HEK293 (cell line): ENCODE results near the gene NAV2.

Experiments used
- CTCF ChIA-PET: fragments of 350-600 bp; formaldehyde crosslinking; extraction: SDS; loops from one replicate; lab custom pipeline; 2021; ENCODE audit warnings: antibody characterized with exemption; lab: Yijun Ruan, JAX
- POLR2A ChIA-PET: fragments of 300-600 bp; formaldehyde crosslinking; extraction: SDS; loops from one replicate; lab custom pipeline; 2020; ENCODE audit warnings: antibody characterized with exemption, inconsistent platforms; lab: Yijun Ruan, JAX
- H3K27ac ChIP-seq: fragments of 200-500 bp; sonication (Bioruptor generic); 2 replicates; pipeline ENCODE4 v1.5.1; 2014; ENCODE audit warnings: low read depth, low read length, control low read depth, inconsistent platforms; ENCODE audit errors: extremely low read depth
- H3K36me3 ChIP-seq, 2 experiments: fragments of 200-500 bp in 1 of 2; sonication (Bioruptor generic) in 1 of 2; 1 replicate in 1 of 2; 2 replicates in 1 of 2; pipeline ENCODE4 v1.5.1; 2014 to 2017; ENCODE audit warnings: inconsistent platforms in 2 of 2, low read length in 2 of 2; ENCODE audit not compliant: control insufficient read depth in 2 of 2, insufficient read depth in 1 of 2
- H3K4me1 ChIP-seq: fragments of 200-500 bp; sonication (Bioruptor generic); 2 replicates; pipeline ENCODE4 v1.5.1; 2014; ENCODE audit warnings: mild to moderate bottlenecking, low read length, inconsistent platforms; ENCODE audit not compliant: control insufficient read depth, insufficient read depth
- H3K4me3 ChIP-seq: 2 replicates; pipeline ENCODE4 v1.5.1; 2011; ENCODE audit warnings: low read depth, mild to moderate bottlenecking, control low read depth, low read length, moderate library complexity
- H3K9me3 ChIP-seq: fragments of 200-500 bp; sonication (Bioruptor generic); 2 replicates; pipeline ENCODE4 v1.5.1; 2014; ENCODE audit warnings: low read depth, low read length, inconsistent platforms; ENCODE audit not compliant: control insufficient read depth, insufficient read depth
- KLF10 ChIP-seq: fragments of 450-650 bp; IDR thresholded peaks from 2 replicates; pipeline ENCODE4 v1.5.1; 2018; ENCODE audit warnings: missing biosample characterization, mild to moderate bottlenecking, missing genetic modification characterization
- MYNN ChIP-seq: fragments of 450-650 bp; formaldehyde crosslinking; IDR thresholded peaks from 2 replicates; pipeline ENCODE4 v1.5.1; 2016; ENCODE audit warnings: missing biosample characterization, missing genetic modification characterization, borderline replicate concordance
- MZF1 ChIP-seq: fragments of 450-650 bp; formaldehyde crosslinking; IDR thresholded peaks from 2 replicates; pipeline ENCODE4 v1.5.1; 2017; ENCODE audit warnings: missing biosample characterization, missing genetic modification characterization, borderline replicate concordance
- PRDM1 ChIP-seq: fragments of 450-650 bp; formaldehyde crosslinking; IDR thresholded peaks from 2 replicates; pipeline ENCODE4; 2016; ENCODE audit warnings: missing biosample characterization, missing genetic modification characterization
- REPIN1 ChIP-seq: fragments of 450-650 bp; formaldehyde crosslinking; IDR thresholded peaks from 2 replicates; pipeline ENCODE4 v1.5.1; 2017; ENCODE audit warnings: missing biosample characterization, missing genetic modification characterization, low read depth
- ZFP3 ChIP-seq: fragments of 450-650 bp; formaldehyde crosslinking; IDR thresholded peaks from 2 replicates; pipeline ENCODE4 v1.5.1; 2016; ENCODE audit warnings: low read depth, missing biosample characterization, missing genetic modification characterization
- ZNF184 ChIP-seq: fragments of 450-650 bp; IDR thresholded peaks from 2 replicates; pipeline ENCODE4 v1.5.1; 2018; ENCODE audit warnings: missing biosample characterization, mild to moderate bottlenecking, missing genetic modification characterization
- ZNF2 ChIP-seq: fragments of 450-650 bp; formaldehyde crosslinking; IDR thresholded peaks from 2 replicates; pipeline ENCODE4 v1.5.1; 2016; ENCODE audit warnings: missing biosample characterization, missing genetic modification characterization
- ZNF335 ChIP-seq: fragments of 450-650 bp; formaldehyde crosslinking; conservative IDR thresholded peaks from 2 replicates; pipeline ENCODE4 v1.5.1; 2016; ENCODE audit warnings: missing biosample characterization, missing genetic modification characterization
- ZNF501 ChIP-seq: fragments of 450-650 bp; formaldehyde crosslinking; IDR thresholded peaks from 2 replicates; pipeline ENCODE4 v1.5.1; 2016; ENCODE audit warnings: missing biosample characterization, missing genetic modification characterization
- ZNF600 ChIP-seq: fragments of 450-650 bp; formaldehyde crosslinking; IDR thresholded peaks from 2 replicates; pipeline ENCODE4 v1.5.1; 2016; ENCODE audit warnings: missing biosample characterization, missing genetic modification characterization
- ZNF654 ChIP-seq: fragments of 450-650 bp; formaldehyde crosslinking; IDR thresholded peaks from 2 replicates; pipeline ENCODE4 v1.5.1; 2016; ENCODE audit warnings: low read depth, missing biosample characterization, missing genetic modification characterization
- ZNF677 ChIP-seq: fragments of 450-650 bp; IDR thresholded peaks from 2 replicates; pipeline ENCODE4 v1.5.0; 2018; ENCODE audit warnings: missing biosample characterization, mild to moderate bottlenecking, missing genetic modification characterization, moderate library complexity
- ZNF692 ChIP-seq: fragments of 450-650 bp; formaldehyde crosslinking; IDR thresholded peaks from 2 replicates; pipeline ENCODE4 v1.5.1; 2016; ENCODE audit warnings: missing biosample characterization, missing genetic modification characterization
- ZNF704 ChIP-seq: fragments of 450-650 bp; formaldehyde crosslinking; IDR thresholded peaks from 2 replicates; pipeline ENCODE4 v1.5.1; 2016; ENCODE audit warnings: missing biosample characterization, missing genetic modification characterization
- ZNF707 ChIP-seq: fragments of 450-650 bp; formaldehyde crosslinking; IDR thresholded peaks from 2 replicates; pipeline ENCODE4 v1.5.1; 2016; ENCODE audit warnings: missing biosample characterization, missing genetic modification characterization
- ZNF768 ChIP-seq: fragments of 450-650 bp; formaldehyde crosslinking; IDR thresholded peaks from 2 replicates; pipeline ENCODE4 v1.5.1; 2018; ENCODE audit warnings: missing biosample characterization, mild to moderate bottlenecking, missing genetic modification characterization
- ZSCAN16 ChIP-seq: fragments of 450-650 bp; formaldehyde crosslinking; IDR thresholded peaks from 2 replicates; pipeline ENCODE4 v1.5.1; 2016; ENCODE audit warnings: missing biosample characterization, missing genetic modification characterization
- TF ChIP-seq, protein P1 (sequence below): fragments of 450-650 bp; formaldehyde crosslinking; IDR thresholded peaks from 2 replicates; pipeline ENCODE4 v1.5.1; 2016; ENCODE audit warnings: missing biosample characterization, missing genetic modification characterization
- TF ChIP-seq, protein P2 (sequence below): fragments of 450-650 bp; formaldehyde crosslinking; IDR thresholded peaks from 2 replicates; pipeline ENCODE4 v1.5.1; 2016; ENCODE audit warnings: missing biosample characterization, missing genetic modification characterization, low read depth
- TF ChIP-seq, protein P3 (sequence below): fragments of 450-650 bp; formaldehyde crosslinking; IDR thresholded peaks from 2 replicates; pipeline ENCODE4 v1.5.1; 2016; ENCODE audit warnings: missing biosample characterization, missing genetic modification characterization

Gene NAV2

GRCh38 chr11:19949606-19950005 lies 237.0 kb downstream of the NAV2 start:
- peaks cover 0 to 9% of the 10 kb centered on the region in 2 experiments; a peak in 1 of 3 replicates for H3K36me3 ChIP-seq
- H3K27ac ChIP-seq: no peak overlapping the region
- H3K4me3 ChIP-seq: no peak overlapping the region
- no peaks in the 10 kb centered on the region for H3K9me3 ChIP-seq
- TF ChIP-seq ZSCAN16 (no peak), ZNF677 (tag by site-specific recombination) (no peak), ZNF184 (tag by site-specific recombination) (no peak), ZFP3 (no peak), ZNF704 (no peak), KLF10 (no peak), ZNF768 (tag by site-specific recombination) (no peak), MZF1 (tag by site-specific recombination) (no peak), MYNN (tag by site-specific recombination) (no peak), ZNF707 (tag by site-specific recombination) (no peak), ZNF692 (tag by site-specific recombination) (no peak)
- TF ChIP-seq, protein P1, sequence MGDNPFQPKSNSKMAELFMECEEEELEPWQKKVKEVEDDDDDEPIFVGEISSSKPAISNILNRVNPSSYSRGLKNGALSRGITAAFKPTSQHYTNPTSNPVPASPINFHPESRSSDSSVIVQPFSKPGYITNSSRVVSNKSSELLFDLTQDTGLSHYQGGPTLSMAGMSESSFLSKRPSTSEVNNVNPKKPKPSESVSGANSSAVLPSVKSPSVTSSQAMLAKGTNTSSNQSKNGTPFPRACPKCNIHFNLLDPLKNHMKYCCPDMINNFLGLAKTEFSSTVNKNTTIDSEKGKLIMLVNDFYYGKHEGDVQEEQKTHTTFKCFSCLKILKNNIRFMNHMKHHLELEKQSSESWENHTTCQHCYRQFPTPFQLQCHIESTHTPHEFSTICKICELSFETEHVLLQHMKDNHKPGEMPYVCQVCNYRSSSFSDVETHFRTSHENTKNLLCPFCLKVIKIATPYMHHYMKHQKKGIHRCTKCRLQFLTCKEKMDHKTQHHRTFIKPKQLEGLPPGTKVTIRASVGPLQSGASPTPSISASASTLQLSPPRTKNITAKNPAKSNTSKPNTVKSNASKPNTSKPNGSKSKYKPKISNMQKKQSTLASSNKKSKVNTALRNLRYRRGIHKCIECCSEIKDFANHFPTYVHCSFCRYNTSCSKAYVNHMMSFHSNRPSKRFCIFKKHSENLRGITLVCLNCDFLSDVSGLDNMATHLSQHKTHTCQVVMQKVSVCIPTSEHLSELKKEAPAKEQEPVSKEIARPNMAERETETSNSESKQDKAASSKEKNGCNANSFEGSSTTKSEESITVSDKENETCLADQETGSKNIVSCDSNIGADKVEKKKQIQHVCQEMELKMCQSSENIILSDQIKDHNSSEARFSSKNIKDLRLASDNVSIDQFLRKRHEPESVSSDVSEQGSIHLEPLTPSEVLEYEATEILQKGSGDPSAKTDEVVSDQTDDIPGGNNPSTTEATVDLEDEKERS (tag by site-specific recombination): no peak
- TF ChIP-seq, protein P2, sequence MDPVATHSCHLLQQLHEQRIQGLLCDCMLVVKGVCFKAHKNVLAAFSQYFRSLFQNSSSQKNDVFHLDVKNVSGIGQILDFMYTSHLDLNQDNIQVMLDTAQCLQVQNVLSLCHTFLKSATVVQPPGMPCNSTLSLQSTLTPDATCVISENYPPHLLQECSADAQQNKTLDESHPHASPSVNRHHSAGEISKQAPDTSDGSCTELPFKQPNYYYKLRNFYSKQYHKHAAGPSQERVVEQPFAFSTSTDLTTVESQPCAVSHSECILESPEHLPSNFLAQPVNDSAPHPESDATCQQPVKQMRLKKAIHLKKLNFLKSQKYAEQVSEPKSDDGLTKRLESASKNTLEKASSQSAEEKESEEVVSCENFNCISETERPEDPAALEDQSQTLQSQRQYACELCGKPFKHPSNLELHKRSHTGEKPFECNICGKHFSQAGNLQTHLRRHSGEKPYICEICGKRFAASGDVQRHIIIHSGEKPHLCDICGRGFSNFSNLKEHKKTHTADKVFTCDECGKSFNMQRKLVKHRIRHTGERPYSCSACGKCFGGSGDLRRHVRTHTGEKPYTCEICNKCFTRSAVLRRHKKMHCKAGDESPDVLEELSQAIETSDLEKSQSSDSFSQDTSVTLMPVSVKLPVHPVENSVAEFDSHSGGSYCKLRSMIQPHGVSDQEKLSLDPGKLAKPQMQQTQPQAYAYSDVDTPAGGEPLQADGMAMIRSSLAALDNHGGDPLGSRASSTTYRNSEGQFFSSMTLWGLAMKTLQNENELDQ: no peak
- TF ChIP-seq, all 188 proteins: peak for 0
- ChIA-PET CTCF (interaction anchor here (0.6 to 5.2 kb wide), 10 partner anchors 13 to 1507 kb away, joined by 3 to 68 read pairs (median 4); no protein-coding TSS in a partner anchor), POLR2A (no interaction called here)
- peaks cover 12% of the 10 kb centered on the region for H3K4me1 ChIP-seq

GRCh38 chr11:19951558-19952115 lies 239.0 kb downstream of the NAV2 start:
- ChIA-PET CTCF (interaction anchor here (0.6 to 5.2 kb wide), 33 partner anchors 9 to 659 kb away, joined by 3 to 68 read pairs (median 4); no protein-coding TSS in a partner anchor), POLR2A (interaction anchor here (0.5 kb wide), 1 partner anchor 95 kb away, joined by 3 read pairs; no protein-coding TSS in a partner anchor)
- H3K4me3 ChIP-seq: no peak overlapping the region
- peaks cover 0 to 9% of the 10 kb centered on the region in 2 experiments; a peak in 1 of 3 replicates for H3K36me3 ChIP-seq
- H3K9me3 ChIP-seq: no peaks in the 10 kb centered on the region
- TF ChIP-seq ZNF2 (tag by site-specific recombination): peak; percentile 26; the same call in 1 of the 2 replicates
- 0 out of 2 replicates have a peak, but pooled peaks have one; percentile 20 for TF ChIP-seq PRDM1
- peak; percentile 71 for TF ChIP-seq ZNF654 (tag by site-specific recombination)
- TF ChIP-seq, protein P3, sequence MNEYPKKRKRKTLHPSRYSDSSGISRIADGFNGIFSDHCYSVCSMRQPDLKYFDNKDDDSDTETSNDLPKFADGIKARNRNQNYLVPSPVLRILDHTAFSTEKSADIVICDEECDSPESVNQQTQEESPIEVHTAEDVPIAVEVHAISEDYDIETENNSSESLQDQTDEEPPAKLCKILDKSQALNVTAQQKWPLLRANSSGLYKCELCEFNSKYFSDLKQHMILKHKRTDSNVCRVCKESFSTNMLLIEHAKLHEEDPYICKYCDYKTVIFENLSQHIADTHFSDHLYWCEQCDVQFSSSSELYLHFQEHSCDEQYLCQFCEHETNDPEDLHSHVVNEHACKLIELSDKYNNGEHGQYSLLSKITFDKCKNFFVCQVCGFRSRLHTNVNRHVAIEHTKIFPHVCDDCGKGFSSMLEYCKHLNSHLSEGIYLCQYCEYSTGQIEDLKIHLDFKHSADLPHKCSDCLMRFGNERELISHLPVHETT (tag by site-specific recombination): peak; percentile 53; the same call in 1 of the 2 replicates
- no peak for TF ChIP-seq REPIN1 (tag by site-specific recombination)
- TF ChIP-seq ZSCAN16: no peak
- TF ChIP-seq ZNF335 (tag by site-specific recombination): 0 out of 2 replicates have a peak, but pooled peaks have one; percentile 19
- TF ChIP-seq ZNF501 (tag by site-specific recombination): 0 out of 2 replicates have a peak, but pooled peaks have one; percentile 24
- peak; percentile 60; the same call in 1 of the 2 replicates for TF ChIP-seq ZNF600
- peaks cover 12% of the 10 kb centered on the region for H3K4me1 ChIP-seq
- peak overlapping the region; percentile 48 for H3K27ac ChIP-seq
